Hematopoietic multipotent progenitor cell (in vitro differentiated cells): ENCODE data around the gene SLC5A4. TPM values are rescaled to one million over a fixed set of nuclear protein-coding genes. Genes with fewer than 3 reads are reported as not detected.
A peak's percentile ranks its signal among the peaks of the same experiment; 100 is the strongest.

Source experiments
- DNase-seq, 3 donors: peaks; one replicate each; pipeline ENCODE4 v3.0.0-alpha.2; 2011 to 2015; ENCODE audit warnings: low read depth in 2 of 3, low spot score in 2 of 3
- total RNA-seq: library from RNA; depleted of rRNA; stranded (reverse); fragments of >200 nt; gene quantifications from one replicate; pipeline ENCODE4 v1.2.3, GENCODE V29; 2012

SLC5A4 gene
- total RNA-seq, 1 donor, result not detected

DNA sequence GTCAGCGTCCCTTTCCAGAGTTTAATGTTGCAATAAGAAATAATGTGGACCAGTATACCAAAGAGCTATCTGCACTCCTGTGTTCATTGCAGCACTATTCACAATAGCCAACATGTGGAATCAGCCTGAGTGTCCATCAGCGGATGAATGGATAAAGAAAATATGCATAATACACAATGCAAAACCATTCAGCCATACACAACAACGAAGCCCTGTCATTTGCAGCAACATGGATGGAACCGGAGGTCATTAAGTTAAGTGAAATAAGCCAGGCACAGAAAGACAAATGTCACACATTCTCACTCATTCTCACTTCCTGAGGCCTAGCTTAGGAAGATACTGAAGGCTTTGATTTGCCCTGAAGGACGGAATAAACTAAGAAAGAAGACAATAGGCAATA lies 22.1 kb downstream of the SLC5A4 start:
- no peak for DNase-seq

DNA sequence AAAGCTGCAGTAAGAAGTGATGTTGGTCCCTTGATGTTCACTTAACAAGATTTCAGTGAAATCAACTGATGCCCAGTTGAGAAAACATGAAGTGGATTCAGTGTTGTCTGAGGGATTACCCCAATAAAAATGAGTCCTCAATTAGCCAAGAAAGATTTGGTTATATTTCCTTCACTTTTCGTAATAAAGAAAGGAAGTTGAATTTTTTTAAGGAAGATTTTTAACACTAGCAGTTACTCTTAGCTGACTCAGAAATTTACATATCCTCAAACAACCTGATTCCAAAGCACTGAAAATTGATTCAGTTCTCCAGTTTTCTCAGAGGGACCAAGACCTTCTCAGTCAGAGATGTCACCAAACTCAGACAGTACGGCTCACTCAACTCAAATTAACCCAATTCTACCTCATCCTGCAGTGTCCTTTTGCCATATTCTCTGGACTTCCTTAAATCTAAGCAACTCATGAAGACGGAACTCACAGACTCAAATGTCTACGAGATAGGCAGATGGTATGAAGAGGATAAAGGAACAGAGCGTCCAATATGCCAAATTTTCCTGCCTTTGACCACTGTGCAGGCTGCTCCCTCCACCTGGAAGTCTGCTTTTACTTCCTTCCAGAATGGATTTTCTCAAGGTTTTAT lies 22.8 kb downstream of the SLC5A4 start:
- no peak for DNase-seq

DNA sequence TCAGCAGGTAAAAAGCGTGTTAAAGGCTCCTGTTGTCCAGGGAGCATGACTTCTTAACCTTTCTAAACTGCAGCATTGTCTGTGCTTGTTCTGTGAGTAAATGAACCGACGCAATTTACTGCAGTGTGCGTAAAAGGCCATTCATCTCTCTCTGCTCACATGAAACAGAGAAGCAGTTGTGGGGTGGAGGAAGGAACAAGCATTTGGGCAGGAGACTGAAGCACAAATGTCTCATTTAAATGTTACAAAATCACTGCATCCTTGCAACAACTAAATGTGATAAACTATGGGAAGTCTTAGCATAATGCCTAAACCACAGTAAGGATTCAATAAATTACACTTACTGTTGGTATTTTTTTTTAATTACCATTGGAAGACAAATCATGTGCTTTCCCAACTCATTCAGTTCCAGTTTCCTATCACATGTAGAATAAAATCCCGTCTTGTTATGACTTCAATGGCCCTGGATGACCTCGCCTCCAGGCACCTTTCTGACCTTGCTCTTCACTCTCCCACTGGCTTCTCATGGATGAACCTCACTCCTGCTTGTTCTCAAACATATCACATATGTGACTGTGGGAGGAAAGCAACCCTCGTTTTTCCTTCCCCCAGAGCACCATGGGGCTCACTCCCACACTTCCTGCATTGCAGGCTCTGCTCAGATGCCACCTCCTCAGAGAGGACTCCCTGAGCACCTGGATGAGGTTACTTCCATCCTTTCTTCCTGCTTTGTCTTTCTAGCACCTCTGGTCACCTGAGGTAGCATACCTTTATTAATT lies 28.6 kb downstream of the SLC5A4 start:
- no peak for DNase-seq

DNA sequence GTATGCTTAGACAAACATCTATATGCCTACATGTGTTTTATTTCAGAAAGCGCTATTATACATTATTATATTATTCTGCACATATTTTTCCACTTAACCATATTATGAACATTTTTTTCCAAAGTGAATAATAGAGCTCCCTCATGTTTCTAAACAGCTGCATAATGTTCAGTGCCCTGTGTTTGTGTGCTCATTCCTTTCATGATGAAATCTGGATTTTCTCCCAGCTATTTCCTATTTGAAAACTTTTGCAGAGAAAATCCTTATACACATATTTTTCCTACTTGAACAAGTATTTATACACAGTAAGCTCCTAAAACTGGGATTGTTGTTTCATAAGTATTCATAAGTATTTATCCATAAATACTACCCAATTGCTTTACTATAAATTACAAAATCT lies 32.2 kb downstream of the SLC5A4 start:
- DNase-seq, result no peak

DNA sequence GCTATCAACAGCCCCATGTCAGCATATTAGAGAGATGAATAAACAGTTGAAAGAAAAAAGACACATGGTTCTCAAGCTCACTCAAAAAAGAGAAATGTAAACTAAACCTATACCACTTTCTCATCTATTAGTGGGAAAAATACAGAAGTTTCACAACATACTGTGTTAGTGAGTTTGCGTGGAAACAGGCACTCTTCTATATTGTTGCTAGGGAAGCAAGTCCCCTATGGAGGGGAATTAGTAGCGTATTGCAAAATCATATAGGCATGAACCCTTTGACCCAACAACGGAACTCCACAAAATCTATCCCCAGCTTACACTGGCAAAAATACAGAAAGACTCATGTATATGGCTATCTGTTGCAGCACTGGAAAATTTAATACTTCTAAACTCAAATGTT lies 36.1 kb downstream of the SLC5A4 start:
- DNase-seq, result no peak

DNA sequence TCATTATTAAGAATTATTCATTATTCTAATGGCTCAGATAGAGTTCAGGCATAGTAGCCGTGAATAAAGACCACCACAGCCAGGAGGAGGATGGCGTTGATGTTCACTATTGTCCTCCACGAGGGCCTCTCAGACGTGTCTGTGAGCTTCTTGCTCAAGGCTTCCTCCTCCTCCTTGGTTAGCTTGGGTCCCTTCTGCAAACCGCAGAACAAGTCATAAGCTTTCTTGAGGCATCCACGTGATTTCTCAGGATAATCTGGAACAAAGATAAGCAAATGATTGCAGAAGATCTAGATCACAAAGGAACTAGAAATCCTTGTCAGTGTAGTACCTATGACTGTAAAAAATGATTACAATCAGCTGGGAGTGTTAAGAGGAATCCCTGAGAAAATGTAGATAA lies 36.7 kb downstream of the SLC5A4 start:
- peak in 1 of 3 donors; percentile 29 for DNase-seq

DNA sequence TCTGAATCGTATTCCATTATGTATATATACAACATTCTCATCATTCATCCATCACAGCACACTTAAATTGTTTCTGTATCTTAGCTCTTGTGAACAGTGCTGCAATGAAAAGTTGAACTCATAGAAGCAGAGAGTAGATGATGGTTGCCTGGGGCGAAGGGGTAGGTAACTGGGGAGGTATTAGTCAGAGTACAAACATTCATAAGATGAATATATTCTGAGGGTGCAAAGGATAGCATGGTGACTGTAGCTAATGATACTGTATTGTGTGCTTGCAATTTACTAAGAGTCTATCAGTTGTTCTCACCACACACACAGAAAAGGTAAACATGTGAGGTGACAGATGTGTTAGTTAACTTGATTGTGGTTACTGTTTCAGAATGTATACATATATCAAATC lies 37.7 kb downstream of the SLC5A4 start:
- DNase-seq, result no peak

DNA sequence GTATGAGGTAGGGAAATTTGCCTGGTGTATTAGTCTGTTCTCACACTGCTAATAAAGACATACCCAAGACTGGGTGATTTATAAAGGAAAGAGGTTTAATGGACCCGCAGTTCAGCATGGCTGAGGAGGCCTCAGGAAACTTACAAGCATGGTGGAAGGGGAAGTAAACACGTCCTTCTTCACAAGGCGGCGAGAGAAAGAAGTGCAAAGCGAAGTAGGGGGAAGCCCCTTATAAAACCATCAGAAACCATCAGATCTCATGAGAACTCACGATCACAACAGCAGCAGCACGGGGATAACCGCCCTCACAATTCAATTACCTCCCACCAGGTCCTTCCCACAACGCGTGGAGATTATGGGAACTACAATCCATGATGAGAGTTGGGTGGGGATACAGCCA lies 38.2 kb downstream of the SLC5A4 start:
- DNase-seq, result no peak

DNA sequence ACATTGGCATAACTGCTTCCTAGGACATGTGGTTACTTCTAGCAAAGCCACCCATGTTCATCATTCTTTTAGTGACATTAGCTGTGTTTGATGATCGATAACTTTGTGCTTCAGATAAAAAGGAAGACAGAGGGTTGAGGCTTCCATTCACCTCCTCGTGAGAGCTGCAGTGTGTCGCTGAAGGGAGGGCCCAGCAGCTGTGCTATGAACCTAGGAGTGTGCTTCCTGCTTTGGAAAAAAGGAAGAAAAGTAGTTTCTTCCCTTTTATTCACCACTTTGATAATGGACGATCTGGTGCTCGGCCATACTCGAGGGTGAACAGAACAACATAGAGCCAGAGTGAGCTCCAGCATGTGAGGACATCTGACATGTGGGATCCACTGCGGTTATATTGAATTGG lies 44.1 kb downstream of the SLC5A4 start:
- no peak for DNase-seq

DNA sequence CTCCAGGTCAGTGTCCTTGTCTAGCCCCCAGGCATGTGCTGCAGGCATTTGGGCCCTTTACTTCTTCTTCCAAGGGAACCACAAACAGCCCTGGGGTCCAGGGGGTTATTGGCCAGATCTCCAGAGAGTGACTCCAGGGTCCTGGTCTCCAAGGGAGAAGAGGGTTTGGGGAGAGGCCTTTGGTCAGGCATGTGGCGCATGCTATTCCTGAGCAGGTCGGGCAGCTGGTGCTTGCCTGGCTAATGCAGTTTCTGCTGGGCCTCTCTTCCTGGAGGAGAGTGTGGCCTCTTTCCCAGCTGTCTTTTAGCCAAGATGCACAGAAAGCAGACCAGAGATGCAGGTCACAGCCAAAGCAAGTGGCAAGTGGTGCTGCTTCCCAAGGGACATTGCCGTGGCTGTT lies 46.5 kb downstream of the SLC5A4 start:
- no peak for DNase-seq

DNA sequence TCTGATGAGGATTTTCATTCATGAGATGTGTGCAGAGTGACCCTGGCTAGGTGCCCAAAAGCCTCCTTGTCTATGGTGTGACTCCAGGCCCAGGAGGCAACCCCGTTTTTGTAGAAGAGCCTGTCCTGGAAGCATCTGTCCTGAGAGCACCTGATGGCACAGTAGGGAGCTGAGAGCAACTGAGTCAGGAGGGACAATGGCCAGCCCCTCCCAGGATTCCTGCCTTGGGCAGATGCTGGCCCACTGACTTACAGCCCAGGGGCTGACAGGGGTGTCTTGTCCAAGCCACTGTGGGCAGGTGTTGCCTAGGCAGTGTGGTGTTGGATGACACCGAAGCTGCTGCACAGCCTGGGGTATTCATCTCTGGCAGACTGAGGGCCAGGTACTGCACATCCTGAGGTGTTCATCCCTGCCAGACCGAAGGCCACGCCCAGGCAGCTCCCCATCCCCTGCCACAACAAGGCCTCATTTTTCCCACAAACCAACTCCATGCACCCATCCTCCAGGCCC lies 47.1 kb downstream of the SLC5A4 start:
- DNase-seq, result no peak

DNA sequence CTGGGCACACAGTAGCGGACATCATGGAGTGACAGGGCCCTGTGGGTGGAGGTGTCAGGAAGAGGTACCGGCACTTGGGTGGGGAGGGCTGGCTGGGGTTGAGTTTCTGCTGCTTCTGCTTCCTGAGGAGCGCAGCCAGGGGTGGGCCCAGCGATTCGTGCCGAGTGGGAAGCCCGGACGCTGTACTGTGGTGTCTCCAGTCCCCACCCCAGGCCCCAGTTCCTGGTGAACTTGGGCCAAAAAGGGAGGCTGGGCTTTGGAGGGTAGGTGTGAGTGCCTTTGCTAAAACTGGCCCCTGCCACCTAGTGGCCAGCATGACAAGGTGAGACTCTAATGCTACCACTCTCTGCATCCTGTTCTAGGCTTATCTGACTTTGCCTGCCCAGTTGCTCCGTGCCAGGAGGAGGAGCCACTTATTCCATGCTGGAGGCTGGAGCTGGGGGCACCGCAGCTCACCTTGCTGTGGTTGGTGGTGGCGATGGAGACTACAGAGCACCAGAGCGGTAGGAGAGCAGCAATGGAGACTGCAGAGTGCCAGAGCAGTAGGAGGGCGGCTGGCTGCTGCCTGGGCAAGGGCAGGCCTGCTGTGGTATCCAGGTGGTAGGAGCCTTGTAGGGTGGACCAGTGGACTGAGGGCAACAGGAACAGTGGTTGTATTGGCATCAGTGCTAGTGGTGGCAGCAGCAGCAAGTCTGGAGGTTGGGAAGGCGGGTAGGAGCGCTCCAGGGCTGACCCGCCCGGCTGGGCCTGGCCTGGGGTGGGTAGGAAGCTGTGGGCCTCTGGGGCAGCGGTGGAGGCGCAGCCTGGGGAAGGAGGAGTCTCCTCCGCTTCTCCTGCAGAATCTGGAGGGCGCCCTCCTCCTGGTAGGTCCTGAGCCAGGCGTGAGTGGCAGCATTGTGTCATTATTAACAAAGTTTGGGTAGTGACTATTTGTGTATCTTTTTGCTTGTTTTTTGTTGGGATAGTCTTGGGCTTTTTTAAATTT lies 48.1 kb downstream of the SLC5A4 start:
- peak in 2 of 3 donors; percentile 31 to 52 for DNase-seq

DNA sequence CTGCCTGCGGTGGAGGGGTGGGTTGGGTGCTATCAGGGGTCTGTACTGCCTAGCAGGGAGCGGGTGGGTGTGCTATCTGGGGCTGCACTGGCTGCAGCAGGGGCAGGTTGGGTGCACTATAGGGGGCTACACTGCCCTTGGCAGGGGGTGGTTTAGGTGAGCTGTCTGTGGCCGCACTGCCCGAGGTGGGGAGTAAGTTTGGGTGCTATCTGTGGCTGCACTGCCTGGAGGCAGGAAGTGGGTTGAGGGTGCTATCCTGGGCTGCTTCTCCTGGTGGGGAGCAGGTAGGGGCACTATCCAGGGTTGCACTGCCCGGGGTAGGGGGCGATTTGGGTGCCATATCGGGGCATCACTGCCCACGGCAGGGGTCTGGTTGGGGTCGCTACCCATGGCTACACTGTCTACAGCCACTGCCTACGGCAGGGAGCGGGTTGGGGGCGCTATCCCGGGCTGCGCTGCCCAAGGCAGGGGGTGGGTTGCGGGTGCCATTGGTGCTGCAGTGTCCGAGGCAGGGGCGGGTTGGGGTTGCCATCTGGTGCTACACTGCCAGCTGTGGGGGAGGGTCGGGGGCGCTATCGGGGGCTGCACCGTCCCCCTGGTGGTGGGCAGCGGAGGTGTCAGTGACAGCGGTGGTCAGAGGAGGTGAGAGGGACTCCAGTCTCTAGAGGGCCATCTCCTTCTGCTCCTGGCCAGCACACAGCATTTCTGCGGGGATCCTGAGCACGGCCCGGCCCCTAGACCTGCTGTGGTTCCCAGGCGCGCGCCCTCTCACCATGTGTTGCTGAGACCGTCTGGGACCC lies 49.0 kb downstream of the SLC5A4 start:
- no peak for DNase-seq

DNA sequence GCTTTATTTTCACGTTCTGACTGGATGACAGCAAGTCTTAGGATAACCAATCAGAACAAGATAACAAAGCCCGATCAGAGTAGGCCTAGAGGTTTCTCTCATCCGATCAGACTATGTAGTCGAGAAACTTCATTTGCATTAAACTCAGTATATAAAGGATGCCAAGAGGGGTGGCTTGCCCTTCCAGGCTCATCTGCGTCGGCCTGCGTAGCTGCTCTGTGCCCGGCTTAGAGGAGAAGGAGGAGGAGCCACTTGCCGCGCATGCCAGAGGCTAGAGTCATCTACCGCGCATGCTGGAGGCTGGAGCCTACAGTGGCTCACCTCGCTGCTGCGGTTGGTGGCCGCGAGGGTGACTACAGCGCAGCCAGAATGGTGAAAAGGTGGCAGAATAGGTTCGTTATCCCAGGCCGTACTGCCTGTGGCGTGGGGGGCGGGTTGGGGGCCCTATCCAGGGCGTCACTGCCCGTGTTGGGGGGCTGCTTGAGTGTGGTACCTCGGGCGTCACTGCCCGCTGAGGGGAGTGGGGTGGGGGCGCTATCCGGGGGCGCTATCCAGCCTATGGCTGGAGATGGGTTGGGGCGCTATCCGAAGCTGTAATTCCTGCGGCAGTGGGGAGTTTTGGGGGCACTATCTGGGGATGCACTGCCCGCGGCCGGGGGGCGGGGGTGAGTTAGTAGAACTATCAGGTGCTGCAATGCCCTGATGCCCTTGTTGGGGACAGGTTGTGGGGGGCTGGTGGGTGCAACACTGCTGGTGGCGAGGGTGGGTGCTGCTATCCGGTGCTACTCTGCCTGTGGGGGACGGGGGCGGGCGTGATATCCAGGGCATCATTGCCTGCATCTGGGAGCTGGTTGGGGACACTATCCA lies 50.1 kb downstream of the SLC5A4 start, which contains the start of gene RFPL2:
RFPL2 (minus strand) TSS at position 218 of the 867 bp plus-strand sequence. CDS start 2,622 bp downstream, outside the sequence.
- no peak for DNase-seq

DNA sequence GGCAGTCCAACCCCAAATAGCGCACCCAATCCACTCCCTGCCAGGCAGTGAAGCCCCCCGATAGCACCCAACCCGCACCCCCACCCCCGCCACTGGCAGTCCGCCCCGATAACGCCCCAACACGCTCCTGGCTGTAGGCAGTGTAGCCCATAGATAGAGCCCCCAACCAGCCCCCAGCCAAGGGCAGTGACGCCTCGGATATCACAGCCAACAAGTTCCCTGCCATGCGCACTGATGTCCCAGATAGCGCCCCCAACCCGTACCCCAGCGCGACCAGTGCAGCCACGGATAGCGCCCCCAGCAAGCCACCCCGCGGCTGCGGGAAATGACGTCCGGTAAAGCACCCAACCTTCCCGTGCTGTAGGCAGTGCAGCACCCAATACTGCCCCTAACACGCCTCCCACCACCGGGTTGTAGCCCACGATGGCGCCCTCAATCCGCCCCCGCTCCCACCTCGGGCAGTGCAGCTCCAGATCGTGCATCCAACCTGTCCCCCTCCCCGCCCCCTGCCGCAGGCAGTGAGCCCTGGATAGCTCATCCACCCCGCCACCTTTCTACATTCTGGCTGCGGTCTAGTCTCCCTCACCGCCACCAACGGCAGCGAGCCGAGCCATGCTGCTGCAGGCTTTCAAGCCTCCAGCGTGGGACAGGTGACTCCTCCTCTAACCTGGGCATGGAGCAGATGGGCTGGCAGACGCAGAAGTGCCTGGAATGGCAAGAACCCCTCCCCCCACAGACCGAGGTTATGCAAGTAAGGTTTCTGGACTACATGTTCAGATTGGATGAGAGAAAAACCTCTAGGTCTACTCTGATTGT lies 50.9 kb downstream of the SLC5A4 start:
- no peak for DNase-seq

DNA sequence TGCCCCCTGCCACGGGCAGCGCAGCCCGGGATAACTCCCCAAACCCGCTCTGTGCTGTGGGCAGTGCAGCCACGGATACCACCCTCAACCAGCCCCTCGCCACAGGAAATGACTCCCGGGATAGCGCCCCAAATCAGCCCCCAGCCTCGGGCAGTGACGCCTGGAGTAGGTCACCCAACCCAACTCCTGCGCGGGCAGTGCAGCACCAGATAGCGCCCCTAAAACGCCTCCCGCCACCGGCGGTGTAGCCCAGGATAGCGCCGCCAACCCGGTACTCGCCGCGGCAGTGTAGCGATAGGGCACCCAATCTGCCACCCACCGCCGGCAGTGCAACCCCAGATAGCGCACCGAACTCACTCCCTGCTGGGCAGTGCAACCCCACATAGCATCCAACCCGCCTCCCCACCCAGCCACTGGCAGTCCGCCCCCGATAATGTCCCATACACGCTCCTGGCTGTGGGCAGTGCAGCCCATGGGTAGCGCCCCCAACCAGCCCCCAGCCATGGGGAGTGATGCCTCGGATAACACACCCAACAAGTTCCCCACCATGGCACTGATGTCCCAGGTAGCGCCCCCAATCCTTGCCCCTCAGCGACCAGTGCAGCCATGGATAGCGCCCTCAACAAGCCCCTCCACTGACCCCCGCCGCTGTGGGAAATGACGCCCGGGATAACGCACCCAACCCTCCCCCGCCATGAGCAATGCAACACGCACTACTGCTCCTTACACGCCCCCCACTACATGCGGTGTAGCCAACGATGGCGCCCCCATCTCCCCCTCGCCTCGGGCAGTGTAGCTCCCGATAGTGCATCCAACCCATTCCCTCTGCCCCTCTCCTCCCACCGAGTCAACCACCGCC lies 51.7 kb downstream of the SLC5A4 start:
- DNase-seq, result no peak

DNA sequence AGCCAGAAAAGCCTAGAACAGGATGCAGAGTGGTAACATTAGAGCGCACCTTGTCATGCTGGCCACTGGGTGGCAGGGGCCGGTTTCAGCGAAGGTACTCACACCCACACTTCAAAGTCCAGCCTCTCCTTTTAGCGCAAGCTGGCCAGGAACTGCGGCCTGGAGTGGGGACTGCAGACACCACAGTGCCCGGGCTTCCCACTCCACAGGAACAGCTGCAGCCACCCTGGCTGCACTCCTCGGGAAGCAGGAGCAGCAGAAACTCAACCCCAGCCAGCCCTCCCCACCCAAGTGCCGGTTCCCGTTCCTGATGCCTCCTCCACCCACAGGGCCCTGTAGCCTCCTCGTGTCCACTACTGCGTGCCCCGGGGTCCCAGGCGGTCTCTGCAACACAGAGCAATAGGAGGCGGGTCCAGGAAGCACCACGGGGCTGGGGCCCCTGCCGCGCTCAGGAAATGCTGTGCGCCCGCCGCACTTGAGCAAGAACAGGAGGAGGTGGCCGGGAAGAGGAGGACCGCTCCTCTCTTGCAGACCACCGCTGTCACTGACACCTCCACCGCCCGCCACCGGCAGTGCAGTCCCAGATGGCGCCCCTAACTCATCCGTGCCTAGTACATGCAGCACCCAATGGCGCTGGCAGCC lies 52.5 kb downstream of the SLC5A4 start:
- peak in 1 of 3 donors; percentile 41 for DNase-seq
